ENCODE measurements around the gene FAM237A.

Gene FAM237A

DNA sequence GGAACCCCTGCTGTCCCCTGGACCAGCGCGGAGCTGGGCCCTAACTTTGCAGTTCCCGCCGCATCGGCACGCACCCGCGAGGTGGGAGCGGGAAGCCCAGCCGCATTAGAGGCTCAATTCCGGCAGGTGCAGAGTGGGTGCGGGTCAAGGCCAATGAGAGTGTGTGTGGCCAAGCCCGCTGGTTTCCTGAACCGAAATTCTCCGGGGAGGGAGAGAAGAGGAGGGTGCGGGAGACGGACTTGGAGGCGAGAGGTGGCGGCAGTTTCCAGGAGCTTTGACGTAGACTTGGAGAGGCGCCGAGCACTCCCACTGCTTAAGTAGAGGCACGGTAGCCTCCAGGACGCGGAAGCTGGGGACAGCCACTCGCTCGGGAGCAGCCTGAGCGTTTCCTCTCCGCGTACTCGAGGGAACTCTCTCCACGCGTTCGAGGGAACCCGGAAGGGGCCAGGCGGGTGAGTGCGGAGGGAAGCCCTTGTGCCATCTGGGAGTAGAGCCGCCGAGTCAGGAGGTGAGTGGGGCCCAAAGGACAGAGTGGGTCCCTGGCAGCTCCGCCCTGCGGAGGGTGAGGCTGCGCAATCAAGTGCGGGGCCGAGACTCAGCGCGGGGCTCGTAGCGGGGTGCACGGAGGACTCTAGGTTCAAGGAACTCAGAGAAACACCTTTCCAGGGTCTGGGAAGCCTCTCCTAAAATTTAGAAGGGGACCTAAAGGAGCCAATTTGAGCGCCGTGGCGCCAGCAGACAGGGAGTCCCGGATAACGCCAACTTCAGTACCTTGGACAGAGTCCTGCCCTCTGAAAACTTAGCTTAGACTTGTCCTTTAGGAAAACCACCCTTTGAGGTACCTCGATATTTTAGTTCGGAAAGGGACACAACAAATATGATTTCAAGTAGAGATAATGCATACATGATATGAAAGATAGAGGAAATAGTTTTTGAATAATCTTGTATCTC, at the start of gene FAM237A:
Gene FAM237A (plus strand): TSS at position 413 of the 951 bp plus-strand sequence. CDS start 1,750 bp downstream, outside the sequence.
- DNase-seq (ENCODE audit: low read depth in 2 of 2) = no peak

DNA sequence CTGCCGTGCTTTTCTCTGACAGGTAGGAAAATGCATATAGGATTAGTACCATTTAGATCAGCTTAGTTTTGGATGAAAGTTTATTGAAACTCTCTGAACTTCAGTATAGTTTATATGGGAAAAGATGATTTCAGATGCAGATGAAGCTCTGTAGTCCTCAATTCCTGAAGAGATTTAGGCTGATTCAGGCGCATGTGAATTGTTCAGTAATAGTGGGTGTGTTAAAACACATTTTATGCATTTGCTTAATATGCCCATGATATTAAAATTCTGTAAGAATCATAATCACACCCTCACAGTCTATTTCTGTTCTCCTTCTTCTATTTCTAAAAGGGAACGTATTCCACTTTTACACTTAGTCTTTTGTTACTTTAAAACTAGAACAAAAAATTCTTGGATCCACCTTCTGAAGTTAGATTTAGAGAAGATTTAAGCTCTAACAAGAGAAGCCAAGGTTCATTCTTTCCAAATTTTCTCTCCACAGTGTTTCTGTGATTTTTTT, 44.5 kb upstream of the FAM237A start:
- no peak for DNase-seq (ENCODE audit: low read depth in 2 of 2)

- DNase-seq (ENCODE audit: low read depth in 2 of 2) = no peak
Measured at GRCh38 chr2:206603243-206603642, 39.0 kb upstream of the FAM237A start.

GRCh38 chr2:206610451-206610850, 31.8 kb upstream of the FAM237A start:
- no peak for DNase-seq (ENCODE audit: low read depth in 2 of 2)

GRCh38 chr2:206611191-206611590, 31.1 kb upstream of the FAM237A start:
- DNase-seq (ENCODE audit: low read depth in 2 of 2) = no peak

- DNase-seq (ENCODE audit: low read depth in 2 of 2) = no peak
Measured at GRCh38 chr2:206611736-206612135, 30.6 kb upstream of the FAM237A start.

DNA sequence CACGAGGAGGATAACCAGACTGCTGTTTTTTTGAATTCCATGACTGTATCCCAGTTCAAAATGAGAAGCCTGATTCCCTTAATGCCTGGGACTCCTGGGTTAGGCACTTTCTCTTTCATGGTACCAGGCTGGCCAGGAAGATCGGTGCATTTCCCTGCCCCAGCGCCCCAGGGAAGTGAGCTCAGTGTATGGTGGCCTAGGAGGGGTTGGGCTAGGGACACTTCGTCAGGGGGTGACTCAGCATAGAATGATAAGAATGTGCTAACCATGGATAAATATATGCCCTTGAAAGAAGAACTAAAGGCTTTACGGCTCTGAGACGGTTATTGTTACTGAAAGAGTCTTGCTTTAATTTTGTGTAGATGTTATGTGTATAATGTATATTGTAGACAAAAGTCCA, 27.5 kb upstream of the FAM237A start:
- no peak for DNase-seq (ENCODE audit: low read depth in 2 of 2)

DNA sequence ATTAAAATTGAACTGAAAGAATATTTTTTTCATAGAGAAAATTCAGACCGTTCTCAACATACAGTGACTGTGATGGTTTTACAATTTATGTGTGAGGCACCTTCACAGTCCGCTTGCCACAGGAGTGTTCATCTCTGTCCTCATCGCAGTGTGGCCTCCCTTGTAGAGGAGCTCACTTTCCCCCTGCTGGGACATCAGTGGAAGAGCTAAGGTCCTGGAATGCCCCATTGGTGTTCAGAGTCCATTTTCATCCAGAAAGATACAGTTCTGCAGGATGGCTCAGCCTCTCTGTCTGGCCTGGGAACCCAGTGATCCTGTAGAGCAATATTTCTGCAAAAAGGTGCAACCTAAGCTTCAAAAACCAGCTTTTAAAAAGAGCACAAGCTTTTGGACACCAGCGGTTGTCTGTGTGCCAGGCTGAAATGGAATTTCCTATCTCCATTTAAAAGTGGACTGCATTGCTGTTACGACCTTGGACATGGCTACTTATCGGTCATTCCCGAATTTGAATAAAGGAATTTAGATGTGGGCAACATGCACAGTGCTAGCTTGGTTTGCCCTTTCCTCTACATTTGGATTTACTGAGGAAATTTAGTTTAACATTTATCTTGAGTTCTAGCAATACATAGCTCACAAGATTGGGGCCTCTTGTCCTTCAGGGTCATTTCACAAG, 26.7 kb upstream of the FAM237A start:
- no peak for DNase-seq (ENCODE audit: low read depth in 2 of 2)

- no peak for DNase-seq (ENCODE audit: low read depth in 2 of 2)
Measured at GRCh38 chr2:206616151-206616550, 26.1 kb upstream of the FAM237A start.

DNA sequence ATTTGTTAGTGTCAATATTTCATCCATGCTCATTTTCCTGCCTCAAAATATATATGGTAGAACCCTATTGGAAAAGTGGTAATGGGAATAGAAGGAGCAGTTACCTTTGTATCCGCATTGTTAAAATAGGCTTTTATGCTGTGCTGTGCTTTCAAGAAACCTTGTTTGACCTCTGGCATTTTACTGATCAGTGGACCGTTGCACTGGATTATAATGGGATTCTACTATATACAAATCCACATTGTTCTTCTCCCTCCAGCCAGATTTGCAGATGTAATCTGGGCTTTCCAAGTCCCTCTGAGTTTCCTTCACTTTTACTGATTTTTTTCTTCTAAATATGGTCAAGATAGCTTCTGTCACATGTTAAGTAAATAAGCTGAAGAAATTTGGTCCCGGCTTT, 23.3 kb upstream of the FAM237A start:
- DNase-seq (ENCODE audit: low read depth in 2 of 2) = no peak

- DNase-seq (ENCODE audit: low read depth in 2 of 2) = no peak
Measured at GRCh38 chr2:206626108-206626507, 16.2 kb upstream of the FAM237A start.

GRCh38 chr2:206627632-206628031, 14.7 kb upstream of the FAM237A start:
- DNase-seq (ENCODE audit: low read depth in 2 of 2) = no peak

GRCh38 chr2:206631340-206631739, 10.9 kb upstream of the FAM237A start:
- no peak for DNase-seq (ENCODE audit: low read depth in 2 of 2)

DNA sequence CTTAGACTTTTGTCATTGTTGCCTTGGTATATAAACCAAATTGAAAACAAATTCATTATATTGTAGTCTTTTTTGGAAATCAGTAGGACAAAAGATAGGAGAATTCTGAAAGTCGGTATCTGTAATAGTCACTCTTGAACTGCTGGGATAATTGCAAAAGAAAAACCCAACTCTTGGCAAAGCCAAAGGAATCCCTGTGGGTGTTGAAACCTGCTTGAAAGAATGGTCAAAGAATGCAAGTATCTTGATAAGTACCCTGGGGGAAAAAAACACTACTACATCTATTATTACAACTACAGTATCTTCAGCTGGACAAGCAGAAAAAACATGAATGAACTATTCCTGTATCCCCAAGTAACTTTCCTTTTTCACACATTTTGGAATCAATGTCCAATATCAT, 7.3 kb upstream of the FAM237A start:
- no peak for DNase-seq (ENCODE audit: low read depth in 2 of 2)

- DNase-seq (ENCODE audit: low read depth in 2 of 2) = no peak
Measured at GRCh38 chr2:206639636-206640035, 2.7 kb upstream of the FAM237A start.

GRCh38 chr2:206641226-206641625, 1.1 kb upstream of the FAM237A start:
- DNase-seq (ENCODE audit: low read depth in 2 of 2) = no peak

DNA sequence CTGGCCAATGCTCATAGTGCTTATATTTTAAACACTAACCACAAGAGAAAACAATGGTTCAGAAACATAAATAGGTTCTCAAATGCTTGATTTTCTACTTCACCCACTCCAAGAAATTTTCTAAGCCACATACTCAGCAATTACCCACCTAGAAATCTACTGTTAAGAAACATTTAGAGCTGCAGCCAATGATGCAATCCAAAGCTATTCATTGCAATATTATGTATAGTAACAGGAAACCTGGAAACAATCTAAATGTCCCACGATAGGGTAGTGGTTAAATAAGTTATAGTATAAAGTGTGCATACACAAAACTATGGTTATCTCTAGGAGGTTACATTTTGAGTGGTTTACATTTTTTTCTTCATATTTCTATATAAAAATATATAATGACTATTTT, 5.7 kb downstream of the FAM237A start:
- no peak for DNase-seq (ENCODE audit: low read depth in 2 of 2)

- DNase-seq (ENCODE audit: low read depth in 2 of 2) = no peak
Measured at GRCh38 chr2:206657087-206657486, 14.8 kb downstream of the FAM237A start.

GRCh38 chr2:206665251-206665650, 23.0 kb downstream of the FAM237A start:
- no peak for DNase-seq (ENCODE audit: low read depth in 2 of 2)

DNA sequence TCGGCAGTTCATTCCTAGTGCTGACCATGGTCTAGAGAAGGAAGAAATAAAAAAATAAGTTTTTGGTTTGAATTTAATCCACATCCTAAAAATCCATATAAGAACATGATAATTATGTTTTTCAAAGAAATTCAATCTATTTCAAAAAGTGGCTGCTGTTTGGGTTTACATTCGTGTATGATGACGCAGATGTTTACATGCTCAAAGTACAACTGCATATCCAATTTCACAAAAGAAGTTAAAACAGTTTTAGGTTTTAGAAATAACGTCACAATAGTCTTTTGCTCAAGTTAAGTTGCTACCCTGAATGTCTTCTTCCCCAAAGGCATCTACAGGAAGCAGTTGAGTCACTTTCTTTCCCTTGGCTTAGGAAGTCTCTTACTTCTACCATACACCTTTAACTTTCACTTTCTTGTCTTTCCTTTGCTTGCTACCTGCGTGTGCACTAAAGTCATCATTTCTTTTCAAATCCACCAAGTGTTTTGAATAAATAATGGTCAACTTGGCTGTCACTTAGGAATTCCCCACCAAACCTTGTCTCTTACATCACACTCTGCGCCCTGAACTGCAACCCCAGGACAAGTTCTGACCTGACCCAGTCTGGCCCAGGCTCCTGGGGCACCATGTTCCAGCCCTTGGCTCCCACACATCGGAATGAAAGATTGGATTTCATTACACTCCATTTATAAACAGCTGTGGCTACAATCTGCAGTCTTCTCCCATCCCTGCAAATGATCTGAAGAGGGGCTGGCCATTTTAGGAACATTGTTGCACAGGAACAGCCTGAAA, 28.4 kb downstream of the FAM237A start:
- DNase-seq (ENCODE audit: low read depth in 2 of 2) = no peak

GRCh38 chr2:206683546-206683945, 41.3 kb downstream of the FAM237A start:
- DNase-seq (ENCODE audit: low read depth in 2 of 2) = no peak

- no peak for DNase-seq (ENCODE audit: low read depth in 2 of 2)
Measured at GRCh38 chr2:206688453-206688852, 46.2 kb downstream of the FAM237A start.
